Sigmoid colon (tissue), 7 donors: ENCODE results near the gene PBX3. TPM values are rescaled to one million over a fixed set of nuclear protein-coding genes. Genes with fewer than 3 reads are reported as not detected.
A peak's percentile ranks its signal among the peaks of the same experiment; 100 is the strongest.

Experiments
- DNase-seq: peaks from one replicate; pipeline ENCODE4 v3.0.0-alpha.2; 2019
- H3K27ac ChIP-seq, 4 donors: fragments of 200-600 bp; sonication (generic); one replicate each; pipeline ENCODE4 v1.5.1; 2016 to 2019; ENCODE audit warnings: mild to moderate bottlenecking in 1 of 4
- H3K27me3 ChIP-seq, 3 donors: fragments of 200-600 bp; sonication (generic); one replicate each; pipeline ENCODE4 v1.5.1; 2019; ENCODE audit warnings: mild to moderate bottlenecking in 1 of 3
- H3K36me3 ChIP-seq, 4 donors: fragments of 200-600 bp; sonication (generic); one replicate each; pipeline ENCODE4 v1.5.1; 2016 to 2019
- H3K4me1 ChIP-seq, 4 donors: fragments of 200-600 bp; sonication (generic); one replicate each; pipeline ENCODE4 v1.5.1; 2017 to 2019
- H3K4me3 ChIP-seq, 4 donors: fragments of 200-600 bp; sonication (generic); one replicate each; pipeline ENCODE4 v1.5.1; 2017 to 2019; ENCODE audit warnings: mild to moderate bottlenecking in 2 of 4, moderate library complexity in 1 of 4
- H3K9me3 ChIP-seq, 4 donors: fragments of 200-600 bp in 3 of 4; sonication (generic) in 3 of 4; one replicate each; pipeline versions ENCODE4 v1.5.1 to v1.6.1; 2013 to 2019
- CTCF ChIP-seq, 4 experiments: fragments of 450-650 bp in 3 of 4; fragments of 200-600 bp in 1 of 4; IDR thresholded peaks; one replicate each; pipeline ENCODE4 v1.5.1; 2016 to 2019; ENCODE audit warnings: antibody characterized with exemption in 4 of 4, mild to moderate bottlenecking in 3 of 4, moderate library complexity in 2 of 4
- EP300 ChIP-seq, 4 donors: sonication (generic); formaldehyde crosslinking; IDR thresholded peaks; one replicate each; pipeline ENCODE4 v1.6.1; 2017; ENCODE audit warnings: antibody characterized with exemption in 4 of 4
- POLR2A ChIP-seq, 2 donors: fragments of 450-650 bp; IDR thresholded peaks; one replicate each; pipeline ENCODE4 v1.6.1; 2016; ENCODE audit warnings: antibody characterized with exemption in 2 of 2, mild to moderate bottlenecking in 2 of 2, moderate library complexity in 2 of 2
- POLR2AphosphoS5 ChIP-seq, 4 donors: sonication (generic); formaldehyde crosslinking; IDR thresholded peaks; one replicate each; pipeline ENCODE4 v1.6.1; 2017; ENCODE audit warnings: antibody characterized with exemption in 4 of 4
- WGBS, 2 donors: extraction: QIAGEN DNeasy Blood & Tissue Kit; methylation state at CpG; one replicate each; pipeline ENCODE4 v1.1.7; 2013; 5-methylcytosine and 5-hydroxymethylcytosine counted together
- intact Hi-C: fragments of 100-400 bp; cut with DNase I; formaldehyde crosslinking; loops from one replicate; pipeline ENCODE4 v1.15.1; 2023
- polyA plus RNA-seq, 3 donors: library from polyadenylated mRNA; stranded (reverse); fragments of 200-250 nt; gene quantifications; one replicate each; pipeline ENCODE4 v1.2.3, GENCODE V29; 2013
- total RNA-seq, 4 donors: library from RNA; depleted of rRNA; stranded (reverse); fragments of >200 nt; gene quantifications; one replicate each; pipeline ENCODE4 v1.1.0, GENCODE V29; 2016
- donor health status: healthy with polysubstance abuse.
- donor health status: Bipolar disorder and iron deficiency.
- donor health status: healthy.

PBX3 gene
- total and polyA plus RNA-seq, 7 donors = 2.8 to 159 (median 90.6) TPM

GRCh38 chr9:125889476-125890419 is 142.6 kb downstream of the PBX3 start:
- peak; percentile 61 for DNase-seq
- H3K36me3 ChIP-seq = no peaks in the 10 kb centered on the region
- peak overlapping the region; percentile 75 to 86 (median 83) for H3K27ac ChIP-seq
- H3K4me1 ChIP-seq = peaks cover 0 to 91% (median 62%) of the 10 kb centered on the region in 4 donors
- H3K4me3 ChIP-seq = peak overlapping the region; percentile 41 to 56 (median 51)
- TF ChIP-seq CTCF (IDR thresholded peaks at IDR 0.05) (no peak), EP300 (IDR thresholded peaks at IDR 0.05) (no peak), POLR2A (IDR thresholded peaks at IDR 0.05) (no peak), POLR2AphosphoS5 (IDR thresholded peaks at IDR 0.05) (no peak)
- H3K9me3 ChIP-seq = no peaks in the 10 kb centered on the region
- intact Hi-C loops = loop anchor here (2.0 to 5.0 kb wide), 2 partner anchors 67 to 143 kb away; partner anchors contain the start of gene PBX3
- 2 to 4% methylated on average over 71 of the region's 71 CpGs for WGBS, 2 donors
- no peaks in the 10 kb centered on the region for H3K27me3 ChIP-seq

GRCh38 chr9:125890826-125891225 is 143.7 kb downstream of the PBX3 start:
- Histone ChIP-seq H3K9me3 (no peaks in the 10 kb centered on the region), H3K4me3 (peak overlapping the region in 2 of 4 donors; percentile 54 to 56), H3K27ac (peak overlapping the region; percentile 75 to 86 (median 83)), H3K27me3 (no peaks in the 10 kb centered on the region), H3K4me1 (peaks cover 0 to 91% (median 66%) of the 10 kb centered on the region in 4 donors), H3K36me3 (no peaks in the 10 kb centered on the region)
- DNase-seq = no peak
- intact Hi-C loops = no loop called here
- 52 to 70% methylated on average over 1 of the region's 1 CpG for WGBS, 2 donors
- no peak for TF ChIP-seq EP300 (IDR thresholded peaks at IDR 0.05)
- TF ChIP-seq POLR2AphosphoS5 (IDR thresholded peaks at IDR 0.05) = no peak
- no peak for TF ChIP-seq POLR2A (IDR thresholded peaks at IDR 0.05)
- no peak for TF ChIP-seq CTCF (IDR thresholded peaks at IDR 0.05)

- no peak overlapping the region for H3K4me3 ChIP-seq
- WGBS, 2 donors = 75 to 87% methylated on average over 2 of the region's 2 CpGs
- H3K36me3 ChIP-seq = no peaks in the 10 kb centered on the region
- intact Hi-C loops = no loop called here
- no peak for TF ChIP-seq POLR2AphosphoS5 (IDR thresholded peaks at IDR 0.05)
- TF ChIP-seq POLR2A (IDR thresholded peaks at IDR 0.05) = no peak
- TF ChIP-seq CTCF (IDR thresholded peaks at IDR 0.05) = no peak
- TF ChIP-seq EP300 (IDR thresholded peaks at IDR 0.05) = no peak
- H3K4me1 ChIP-seq = peaks cover 0 to 83% (median 62%) of the 10 kb centered on the region in 4 donors
- H3K27ac ChIP-seq = peak overlapping the region in 2 of 4 donors; percentile 85 to 86
- H3K9me3 ChIP-seq = no peaks in the 10 kb centered on the region
- no peak for DNase-seq
- H3K27me3 ChIP-seq = no peaks in the 10 kb centered on the region
Observed at GRCh38 chr9:125893277-125893676, 146.1 kb downstream of the PBX3 start.

- H3K4me1 ChIP-seq = peaks cover 0 to 77% (median 58%) of the 10 kb centered on the region in 4 donors
- 26 to 63% methylated on average over 3 of the region's 3 CpGs for WGBS, 2 donors
- H3K27me3 ChIP-seq = no peaks in the 10 kb centered on the region
- no peak overlapping the region for H3K4me3 ChIP-seq
- TF ChIP-seq CTCF (IDR thresholded peaks at IDR 0.05) = no peak
- no peak for TF ChIP-seq EP300 (IDR thresholded peaks at IDR 0.05)
- no peak for TF ChIP-seq POLR2A (IDR thresholded peaks at IDR 0.05)
- no peak for TF ChIP-seq POLR2AphosphoS5 (IDR thresholded peaks at IDR 0.05)
- DNase-seq = no peak
- intact Hi-C loops = no loop called here
- H3K9me3 ChIP-seq = no peaks in the 10 kb centered on the region
- H3K36me3 ChIP-seq = no peaks in the 10 kb centered on the region
- peak overlapping the region in 3 of 4 donors; percentile 27 to 86 (median 33) for H3K27ac ChIP-seq
Observed at GRCh38 chr9:125894566-125894965, 147.4 kb downstream of the PBX3 start.
